Stimulated activated naive CD8-positive, alpha-beta T cell treated with anti-CD3 and anti-CD28 coated beads, Interleukin-15, Interleukin-2, amounts not matched to agents 100 ng/mL and 50 ng/mL, for 24 hours (primary cell): Measurements from ENCODE around the gene SYVN1.

Source experiments
- H3K27ac Mint-ChIP-seq: one replicate; pipeline ENCODE4 v1.8.0; 2021; ENCODE audit warnings: mild to moderate bottlenecking, mixed read lengths
- H3K27me3 Mint-ChIP-seq: one replicate; pipeline ENCODE4 v1.8.0; 2021; ENCODE audit warnings: mixed read lengths
- H3K36me3 Mint-ChIP-seq: one replicate; pipeline ENCODE4 v1.8.0; 2021; ENCODE audit warnings: low read depth, mixed read lengths
- H3K4me1 Mint-ChIP-seq: one replicate; pipeline ENCODE4 v1.8.0; 2021; ENCODE audit warnings: low read depth, mixed read lengths
- H3K4me3 Mint-ChIP-seq: one replicate; pipeline ENCODE4 v1.8.0; 2021; ENCODE audit warnings: mild to moderate bottlenecking, mixed read lengths
- H3K9me3 Mint-ChIP-seq: one replicate; pipeline ENCODE4 v1.8.0; 2021; ENCODE audit warnings: mixed read lengths

SYVN1 gene

DNA sequence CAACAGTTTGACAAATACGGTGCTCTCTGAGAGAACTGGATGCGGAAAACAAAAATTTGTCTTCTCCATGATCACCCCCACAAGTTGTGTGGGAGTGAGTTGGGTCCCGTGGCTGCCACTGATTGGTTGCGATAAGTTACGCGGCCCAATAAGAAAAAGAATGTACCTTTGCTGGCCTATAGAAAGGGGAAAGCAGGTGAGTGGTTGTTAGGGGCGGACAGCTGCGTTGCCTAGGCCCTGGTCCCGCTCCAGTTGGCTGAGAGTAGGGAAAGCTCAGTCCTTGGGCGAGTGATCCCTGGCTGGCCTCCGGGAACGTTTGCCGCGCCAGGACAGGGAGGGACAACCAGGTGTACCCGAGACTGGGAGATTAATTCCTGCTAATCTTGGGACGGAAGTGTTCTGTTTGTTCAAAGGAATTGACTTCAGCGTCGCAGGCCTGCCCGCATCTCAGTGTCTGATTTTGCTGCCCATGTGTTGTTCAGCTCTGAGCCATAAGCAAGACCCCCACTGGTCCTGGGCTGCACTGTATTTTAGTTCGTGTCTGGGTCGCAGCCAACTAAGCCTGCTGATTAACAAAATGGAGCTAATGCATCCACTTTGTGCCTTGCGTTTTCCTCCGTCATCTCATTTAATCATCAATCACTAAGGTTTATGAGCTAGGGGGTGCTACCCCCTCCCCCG is 773 bp upstream of the SYVN1 start:
- Mint-ChIP-seq H3K4me1 (peaks cover 54% of the 10 kb centered on the region), H3K36me3 (peaks cover 7% of the 10 kb centered on the region), H3K27ac (peak overlapping the region; percentile 100), H3K27me3 (no peaks in the 10 kb centered on the region), H3K9me3 (no peaks in the 10 kb centered on the region), H3K4me3 (peak overlapping the region; percentile 99)

DNA sequence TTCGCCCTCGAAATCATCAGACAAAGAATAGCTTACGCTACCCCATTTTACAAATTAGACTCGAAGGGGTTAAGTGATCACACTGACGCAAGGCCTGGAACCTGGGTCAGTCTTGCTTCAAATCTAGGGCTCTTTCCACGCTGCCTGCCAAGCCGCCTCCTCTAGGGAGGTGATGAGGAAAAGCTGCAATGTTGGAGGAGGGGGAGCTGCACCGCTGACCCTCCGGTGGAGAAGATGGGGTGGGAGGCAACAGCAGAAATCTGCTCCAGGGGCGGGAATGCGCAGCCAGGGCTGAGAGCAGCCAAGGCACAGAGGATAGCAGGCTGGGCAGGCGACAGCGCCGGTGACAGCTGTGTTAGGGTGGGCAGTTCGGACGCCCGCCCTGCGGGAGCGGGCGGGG is 595 bp downstream of the SYVN1 start:
- Mint-ChIP-seq H3K4me3 (peak overlapping the region; percentile 99), H3K27ac (peak overlapping the region; percentile 100), H3K4me1 (peaks cover 54% of the 10 kb centered on the region), H3K36me3 (peaks cover 7% of the 10 kb centered on the region), H3K9me3 (no peaks in the 10 kb centered on the region), H3K27me3 (no peaks in the 10 kb centered on the region)

DNA sequence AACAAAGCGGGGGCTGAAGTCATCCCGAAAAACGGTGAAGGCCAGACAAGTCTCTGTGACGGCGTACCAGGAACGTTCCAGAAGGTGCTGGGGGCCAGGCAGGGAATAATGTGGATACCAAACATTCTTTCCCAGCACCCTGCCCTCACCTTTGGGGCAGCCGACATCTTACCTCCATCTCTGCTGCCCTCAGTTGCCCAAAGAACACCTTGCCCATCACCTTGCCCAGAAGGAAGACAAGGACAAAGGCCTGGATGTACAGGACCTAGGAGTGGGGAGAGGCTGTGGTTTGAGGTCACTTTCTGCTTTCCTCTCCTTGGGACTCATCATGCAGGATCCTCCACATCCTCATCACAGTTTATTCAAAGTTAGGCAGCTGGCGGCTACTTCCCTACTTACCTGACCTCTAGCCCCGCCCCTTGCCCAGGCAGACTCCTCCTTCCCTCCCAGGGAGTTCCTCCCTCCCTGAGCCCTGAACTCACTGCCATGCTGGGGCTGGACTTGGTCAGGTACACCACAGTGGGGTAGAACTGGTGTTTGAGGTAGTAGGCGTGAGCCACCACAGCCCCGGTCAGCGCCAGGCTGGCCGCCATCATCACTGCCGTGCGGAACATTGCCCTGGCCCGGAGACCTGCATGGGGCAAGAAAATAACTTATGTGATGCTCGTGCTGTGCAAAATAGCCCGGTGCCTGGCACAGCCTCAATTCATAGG is 1.2 kb downstream of the SYVN1 start:
- Mint-ChIP-seq H3K27me3 (no peaks in the 10 kb centered on the region), H3K9me3 (no peaks in the 10 kb centered on the region), H3K27ac (peak overlapping the region; percentile 100), H3K4me3 (peak overlapping the region; percentile 99), H3K4me1 (peaks cover 54% of the 10 kb centered on the region), H3K36me3 (peaks cover 7% of the 10 kb centered on the region)

DNA sequence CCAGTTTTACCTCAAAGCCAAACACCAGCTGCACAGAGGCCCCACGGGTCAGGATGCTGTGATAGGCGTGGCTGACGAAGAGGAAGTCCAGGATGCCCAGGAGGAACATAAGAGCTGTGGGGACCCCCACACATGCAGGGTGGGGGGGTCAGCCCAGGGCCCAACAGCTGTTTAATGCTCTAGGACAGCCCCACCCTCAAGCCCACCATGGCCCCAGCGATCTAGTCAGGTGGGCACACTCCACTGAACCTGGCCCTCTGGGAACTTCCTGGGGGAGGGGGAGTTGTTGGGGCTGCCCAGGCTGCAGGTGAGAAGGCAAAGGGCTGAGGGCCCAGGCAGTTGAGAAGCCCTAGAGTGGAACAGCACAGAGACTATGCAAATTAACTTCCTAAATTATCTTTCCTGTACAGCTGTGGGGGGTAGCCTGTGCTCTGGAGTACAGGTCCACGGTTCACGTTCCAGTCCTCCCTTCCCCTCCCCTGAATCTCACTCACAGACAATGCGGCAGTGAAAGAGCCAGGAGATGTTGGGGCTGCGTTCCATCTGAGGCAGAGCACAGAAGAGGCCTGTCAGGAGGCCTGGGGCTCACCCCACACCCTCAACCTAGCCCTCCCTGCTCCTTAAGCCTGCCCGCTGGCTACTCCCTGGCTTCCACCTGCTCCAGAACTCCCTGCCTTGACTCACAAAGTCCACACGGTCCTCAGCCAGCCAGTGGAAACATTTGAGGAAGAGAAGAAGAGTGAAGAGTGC is 1.9 kb downstream of the SYVN1 start:
- Mint-ChIP-seq H3K27me3 (no peaks in the 10 kb centered on the region), H3K4me3 (peak overlapping the region; percentile 99), H3K27ac (peak overlapping the region; percentile 100), H3K9me3 (no peaks in the 10 kb centered on the region), H3K4me1 (peaks cover 54% of the 10 kb centered on the region), H3K36me3 (peaks cover 9% of the 10 kb centered on the region)

DNA sequence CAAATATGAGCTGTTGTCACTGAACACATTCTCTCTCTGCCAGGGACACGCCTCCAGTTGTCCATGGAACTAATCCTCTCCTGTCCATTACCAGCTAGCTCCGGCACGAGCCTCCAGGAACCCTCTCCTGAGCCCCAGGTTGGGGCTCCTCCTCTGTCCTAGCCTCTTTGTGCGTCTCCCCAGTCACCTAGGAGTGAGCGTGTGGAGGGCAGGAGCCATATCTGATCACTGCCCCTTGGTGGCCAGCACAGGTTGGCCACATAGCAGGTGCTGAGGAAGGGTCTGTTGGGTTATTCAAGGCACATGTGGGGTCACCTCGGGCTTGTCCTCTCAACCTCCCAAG is 2.5 kb downstream of the SYVN1 start:
- H3K36me3 Mint-ChIP-seq: peaks cover 14% of the 10 kb centered on the region
- no peaks in the 10 kb centered on the region for H3K27me3 Mint-ChIP-seq
- H3K4me3 Mint-ChIP-seq: no peak overlapping the region
- peaks cover 53% of the 10 kb centered on the region for H3K4me1 Mint-ChIP-seq
- H3K27ac Mint-ChIP-seq: no peak overlapping the region
- no peaks in the 10 kb centered on the region for H3K9me3 Mint-ChIP-seq

DNA sequence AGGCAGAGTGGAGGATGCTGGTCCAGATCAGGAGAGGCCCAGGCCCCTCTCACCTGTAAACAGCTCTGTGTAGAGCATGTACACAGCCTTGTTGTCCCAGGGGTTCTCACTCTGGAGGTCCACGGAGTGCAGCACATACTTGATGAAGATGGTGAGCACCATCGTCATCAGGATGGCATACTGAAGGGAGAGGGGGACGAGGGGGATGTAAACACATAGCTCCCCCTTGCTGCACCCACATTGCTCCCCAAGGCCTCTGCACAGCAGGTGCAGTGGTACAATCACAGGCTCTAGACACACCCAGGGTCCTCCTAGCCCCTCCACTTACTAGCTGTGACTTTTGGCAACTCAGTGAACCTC is 2.9 kb downstream of the SYVN1 start:
- peaks cover 49% of the 10 kb centered on the region for H3K4me1 Mint-ChIP-seq
- H3K4me3 Mint-ChIP-seq: no peak overlapping the region
- no peaks in the 10 kb centered on the region for H3K9me3 Mint-ChIP-seq
- H3K27me3 Mint-ChIP-seq: no peaks in the 10 kb centered on the region
- H3K27ac Mint-ChIP-seq: no peak overlapping the region
- H3K36me3 Mint-ChIP-seq: peaks cover 19% of the 10 kb centered on the region

DNA sequence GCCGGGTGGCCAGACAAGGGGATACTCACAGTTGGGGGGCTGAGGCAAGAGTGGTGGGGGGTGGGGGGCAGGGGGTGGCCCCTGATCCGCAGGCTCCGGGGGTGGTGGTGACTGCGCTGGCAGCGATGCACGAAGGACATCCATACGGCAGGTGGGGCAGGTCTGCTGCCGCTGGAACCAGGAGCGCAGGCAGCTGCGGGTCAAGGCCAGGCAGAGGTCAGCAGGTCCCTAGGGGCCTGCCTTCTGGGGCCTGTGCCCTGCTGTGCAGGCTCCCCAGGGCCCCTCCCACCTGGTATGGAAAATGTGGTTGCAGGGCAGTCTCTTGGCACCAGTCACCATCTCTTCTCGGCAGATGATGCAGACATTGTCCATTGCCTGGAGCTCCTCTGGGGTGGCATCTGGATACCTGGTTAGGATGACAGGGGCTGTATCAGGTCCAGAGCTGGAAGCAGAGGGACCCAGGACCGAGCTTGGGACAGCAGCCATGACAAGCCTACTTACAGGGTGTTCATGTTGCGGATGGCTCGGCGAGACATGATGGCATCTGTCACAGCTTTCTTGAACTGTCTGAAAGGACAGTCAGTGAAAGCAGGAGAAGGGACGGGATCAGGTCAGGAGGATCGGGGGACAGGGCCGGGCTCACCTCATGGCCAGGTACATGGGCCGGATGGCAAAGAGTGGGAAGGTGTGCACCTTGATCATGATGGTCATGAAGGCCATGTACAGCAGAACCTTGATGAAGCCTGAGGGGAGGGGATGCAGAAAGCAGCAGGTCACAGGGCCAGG is 3.5 kb downstream of the SYVN1 start:
- H3K4me1 Mint-ChIP-seq: peaks cover 43% of the 10 kb centered on the region
- no peaks in the 10 kb centered on the region for H3K9me3 Mint-ChIP-seq
- H3K36me3 Mint-ChIP-seq: peaks cover 22% of the 10 kb centered on the region
- no peaks in the 10 kb centered on the region for H3K27me3 Mint-ChIP-seq
- no peak overlapping the region for H3K4me3 Mint-ChIP-seq
- no peak overlapping the region for H3K27ac Mint-ChIP-seq

DNA sequence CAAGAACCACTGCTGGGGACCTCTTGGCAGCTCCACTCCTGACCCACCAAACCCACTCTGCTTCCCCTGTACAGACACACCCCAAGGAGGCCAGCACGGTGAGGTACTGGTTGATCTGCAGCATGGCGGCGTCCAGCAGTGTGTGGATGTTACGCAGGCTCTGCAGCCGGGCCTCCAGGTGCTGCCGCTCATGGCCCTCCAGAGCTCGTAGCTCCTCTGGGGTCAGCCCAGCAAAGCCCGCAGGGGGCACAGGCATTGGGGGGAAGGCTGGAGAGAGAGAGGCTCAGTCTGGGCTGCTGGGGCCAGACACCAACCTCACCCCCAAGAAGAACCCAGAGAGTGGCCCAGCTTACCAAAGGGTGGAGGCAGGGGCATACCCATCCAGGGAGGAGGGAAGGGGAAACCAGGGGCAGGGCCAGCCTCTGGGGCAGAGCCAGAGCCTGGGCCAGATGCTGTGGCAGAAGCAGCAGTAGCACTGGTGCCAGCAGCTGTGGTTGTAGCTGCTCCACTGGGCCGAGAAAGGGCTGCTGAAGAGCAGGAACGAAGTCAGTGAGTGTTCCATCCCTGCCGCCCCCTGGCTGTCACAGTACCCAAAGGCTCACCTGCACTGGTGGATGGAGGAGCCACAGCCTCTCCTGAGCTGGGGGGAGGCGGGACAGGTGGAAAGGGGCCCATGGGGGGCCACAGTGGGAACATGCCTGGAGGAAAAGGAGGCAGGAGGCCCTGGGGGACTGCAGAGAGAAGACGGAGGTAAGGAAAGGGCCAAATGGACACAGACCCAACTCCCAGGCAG is 4.5 kb downstream of the SYVN1 start:
- no peaks in the 10 kb centered on the region for H3K27me3 Mint-ChIP-seq
- H3K4me1 Mint-ChIP-seq: peaks cover 34% of the 10 kb centered on the region
- H3K27ac Mint-ChIP-seq: no peak overlapping the region
- H3K36me3 Mint-ChIP-seq: peaks cover 26% of the 10 kb centered on the region
- H3K4me3 Mint-ChIP-seq: no peak overlapping the region
- H3K9me3 Mint-ChIP-seq: no peaks in the 10 kb centered on the region

DNA sequence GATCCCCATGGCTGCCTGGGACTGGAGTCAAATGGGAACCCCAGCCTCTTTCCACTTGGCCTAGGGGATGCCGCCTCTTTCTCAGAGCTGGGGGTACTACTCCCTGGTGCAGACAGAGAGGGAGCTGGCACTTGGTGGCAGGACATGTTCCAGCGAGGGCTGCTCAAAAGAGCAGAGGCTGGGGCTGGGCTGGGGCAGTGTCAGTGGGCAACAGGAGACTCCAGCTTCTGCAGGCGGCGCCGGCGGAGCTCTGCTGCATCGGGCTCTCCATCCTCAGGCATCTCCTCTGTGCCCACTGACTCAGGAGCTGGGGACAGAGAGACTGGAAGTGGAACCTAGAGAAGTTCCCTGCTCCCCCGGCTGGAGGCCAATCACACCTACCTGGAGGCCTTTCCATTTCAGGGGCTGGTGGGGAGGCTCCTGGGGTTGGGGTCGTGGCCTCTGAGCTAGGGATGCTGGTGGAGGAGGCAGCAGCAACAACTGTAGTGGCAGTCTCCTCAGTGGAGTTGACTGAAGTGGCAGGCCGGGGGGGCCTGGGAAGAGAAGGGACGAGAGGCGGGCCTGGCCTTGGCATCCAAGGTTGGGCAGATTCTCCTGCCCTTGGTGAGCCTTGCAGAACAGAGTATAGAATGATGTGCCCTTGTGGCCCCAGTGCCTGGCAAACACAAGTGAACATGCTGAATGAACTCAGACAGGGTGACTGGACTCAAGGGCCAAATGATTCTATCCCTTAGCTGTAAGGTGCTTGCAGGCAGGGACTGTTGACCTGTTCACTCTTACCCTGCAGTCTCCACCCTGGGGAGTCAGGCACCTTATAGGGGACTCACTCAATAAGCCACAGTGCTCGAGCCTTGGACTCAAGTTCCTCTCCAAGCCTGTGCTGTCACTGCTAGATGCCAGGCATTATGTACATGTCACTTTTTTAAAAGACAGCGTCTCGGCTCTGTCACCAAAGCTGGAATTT is 5.9 kb downstream of the SYVN1 start:
- H3K4me3 Mint-ChIP-seq: no peak overlapping the region
- no peaks in the 10 kb centered on the region for H3K27me3 Mint-ChIP-seq
- peaks cover 36% of the 10 kb centered on the region for H3K4me1 Mint-ChIP-seq
- H3K27ac Mint-ChIP-seq: no peak overlapping the region
- no peaks in the 10 kb centered on the region for H3K9me3 Mint-ChIP-seq
- H3K36me3 Mint-ChIP-seq: peaks cover 33% of the 10 kb centered on the region

DNA sequence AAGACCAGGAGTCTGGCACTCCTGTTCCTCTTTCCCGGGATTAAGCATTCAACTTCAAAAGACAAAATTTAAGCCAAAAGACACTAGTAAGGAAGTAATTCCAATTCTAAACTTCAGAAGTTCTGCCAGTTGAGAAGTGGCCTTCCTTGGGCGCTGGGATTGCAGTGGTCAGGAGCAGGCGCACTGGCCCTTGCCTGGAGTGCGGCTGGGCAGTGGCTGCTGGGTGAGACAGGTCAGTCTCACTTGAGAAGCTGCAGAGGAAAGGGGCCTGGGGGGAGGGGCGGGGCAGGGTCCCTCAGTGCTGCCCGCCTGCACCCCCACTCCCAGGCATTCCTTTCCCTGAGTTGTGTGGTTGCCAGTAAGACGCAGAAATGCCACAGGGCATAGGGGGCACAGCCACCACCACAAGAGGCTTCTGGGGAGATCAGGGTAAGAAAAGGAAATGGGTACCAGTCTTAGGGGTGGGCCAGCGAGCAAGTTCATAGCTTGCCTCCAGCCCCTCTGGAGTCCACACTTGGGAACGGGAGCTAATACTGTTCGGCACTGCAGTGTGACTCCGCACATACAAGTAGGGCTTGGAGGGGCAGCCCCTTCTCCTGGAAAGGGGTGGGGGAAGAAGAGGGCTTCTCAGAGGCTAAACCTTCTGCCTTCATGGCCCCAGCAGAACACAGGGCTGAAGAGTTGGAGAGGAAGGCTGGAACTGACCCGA is 6.7 kb downstream of the SYVN1 start:
- no peak overlapping the region for H3K27ac Mint-ChIP-seq
- peaks cover 34% of the 10 kb centered on the region for H3K4me1 Mint-ChIP-seq
- no peaks in the 10 kb centered on the region for H3K27me3 Mint-ChIP-seq
- H3K9me3 Mint-ChIP-seq: no peaks in the 10 kb centered on the region
- H3K4me3 Mint-ChIP-seq: no peak overlapping the region
- peaks cover 33% of the 10 kb centered on the region for H3K36me3 Mint-ChIP-seq

GRCh38 chr11:65126624-65127274 is 7.6 kb downstream of the SYVN1 start:
- Mint-ChIP-seq H3K36me3 (peaks cover 41% of the 10 kb centered on the region), H3K9me3 (no peaks in the 10 kb centered on the region), H3K4me3 (no peak overlapping the region), H3K27me3 (no peaks in the 10 kb centered on the region), H3K27ac (peak overlapping the region; percentile 15), H3K4me1 (peaks cover 33% of the 10 kb centered on the region)

DNA sequence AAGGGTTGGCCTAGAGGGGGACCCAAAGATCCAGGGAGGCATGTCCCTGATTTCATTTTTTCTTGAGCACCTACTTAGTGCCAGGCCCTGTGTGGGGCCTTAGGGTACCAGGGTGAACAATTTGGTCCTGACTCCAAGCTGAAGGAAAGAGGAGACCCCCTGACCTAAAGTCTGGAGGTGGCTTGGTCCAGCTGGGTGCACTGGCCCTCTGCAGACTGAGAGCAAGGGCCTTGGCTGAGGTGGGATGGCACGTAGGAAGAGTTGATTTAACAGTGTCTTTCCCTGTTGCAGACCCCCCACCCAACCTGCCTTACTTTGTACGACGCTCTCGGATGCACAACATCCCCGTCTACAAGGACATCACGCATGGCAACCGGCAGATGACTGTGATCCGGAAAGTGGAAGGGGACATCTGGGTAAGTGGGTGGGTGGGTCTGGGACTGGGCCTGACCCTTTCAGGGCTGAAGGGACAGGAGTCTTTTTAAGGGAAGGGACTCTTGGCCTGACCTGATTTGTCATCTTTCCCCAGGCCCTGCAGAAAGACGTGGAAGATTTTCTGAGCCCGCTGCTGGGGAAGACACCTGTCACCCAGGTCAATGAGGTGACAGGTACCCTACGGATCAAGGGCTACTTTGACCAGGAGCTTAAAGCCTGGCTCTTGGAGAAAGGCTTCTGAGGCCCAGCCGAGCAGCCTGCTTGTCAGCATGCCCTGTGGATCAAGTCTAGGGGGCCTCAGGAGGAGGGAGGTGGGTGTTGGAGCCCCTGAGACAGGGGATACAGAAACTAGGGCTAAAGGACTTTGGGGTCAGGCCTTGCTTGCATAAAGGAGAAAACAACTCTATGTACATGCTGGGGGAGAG is 8.9 kb downstream of the SYVN1 start:
- peaks cover 47% of the 10 kb centered on the region for H3K36me3 Mint-ChIP-seq
- H3K27ac Mint-ChIP-seq: no peak overlapping the region
- H3K9me3 Mint-ChIP-seq: no peaks in the 10 kb centered on the region
- peaks cover 38% of the 10 kb centered on the region for H3K4me1 Mint-ChIP-seq
- no peak overlapping the region for H3K4me3 Mint-ChIP-seq
- H3K27me3 Mint-ChIP-seq: no peaks in the 10 kb centered on the region
